MM.1S (cell line): ENCODE measurements around the gene HECW1.

ENCODE experiments used
- DNase-seq: peaks from one replicate; pipeline ENCODE4 v3.0.0-alpha.2; 2015
- H2AFZ ChIP-seq: fragments of 300-600 bp; sonication (generic); 2 replicates; pipeline ENCODE4 v1.6.0; 2016; ENCODE audit warnings: antibody characterized with exemption, low read length
- H3F3A ChIP-seq: fragments of 300-600 bp; sonication (generic); 2 replicates; pipeline ENCODE4 v1.6.1; 2016; ENCODE audit warnings: mild to moderate bottlenecking, antibody characterized with exemption, low read length, moderate library complexity, mixed read lengths; ENCODE audit not compliant: insufficient read depth
- H3K27ac ChIP-seq: fragments of 300-600 bp; sonication (generic); 2 replicates; pipeline ENCODE4 v1.5.1; 2016; ENCODE audit warnings: mild to moderate bottlenecking, low read length
- H3K27me3 ChIP-seq: fragments of 300-600 bp; sonication (generic); replicated peaks from 2 replicates; pipeline ENCODE4 v1.6.0; 2016; ENCODE audit warnings: low read length; ENCODE audit not compliant: insufficient read depth
- H3K36me3 ChIP-seq: fragments of 300-600 bp; sonication (generic); replicated peaks from 2 replicates; pipeline ENCODE4 v1.6.1; 2016; ENCODE audit warnings: mild to moderate bottlenecking, low read length, mixed read lengths; ENCODE audit not compliant: insufficient read depth
- H3K4me1 ChIP-seq: fragments of 300-600 bp; sonication (generic); 2 replicates; pipeline ENCODE4 v1.6.1; 2016; ENCODE audit warnings: low read length, mixed read lengths
- H3K4me2 ChIP-seq: fragments of 300-600 bp; sonication (generic); 2 replicates; pipeline ENCODE4 v1.6.0; 2016; ENCODE audit warnings: low read depth, low read length
- H3K4me3 ChIP-seq: fragments of 300-600 bp; sonication (generic); 2 replicates; pipeline ENCODE4 v1.5.1; 2016; ENCODE audit warnings: low read length, mixed read lengths
- H3K79me2 ChIP-seq: fragments of 300-600 bp; sonication (generic); 2 replicates; pipeline ENCODE4 v1.6.1; 2016; ENCODE audit warnings: mixed run types, low read length, mixed read lengths
- H3K9ac ChIP-seq: fragments of 300-600 bp; sonication (generic); 2 replicates; pipeline ENCODE4 v1.6.1; 2016; ENCODE audit warnings: low read length, mixed read lengths
- H3K9me2 ChIP-seq: fragments of 300-600 bp; sonication (generic); replicated peaks from 2 replicates; pipeline ENCODE4 v1.6.1; 2016; ENCODE audit warnings: mild to moderate bottlenecking, low read length, mixed read lengths; ENCODE audit not compliant: insufficient read depth
- H3K9me3 ChIP-seq: fragments of 300-600 bp; sonication (generic); replicated peaks from 2 replicates; pipeline ENCODE4 v1.6.1; 2016; ENCODE audit warnings: mild to moderate bottlenecking, low read length, mixed read lengths; ENCODE audit not compliant: insufficient read depth
- H4K20me1 ChIP-seq: fragments of 300-600 bp; sonication (generic); 2 replicates; pipeline ENCODE4 v1.6.1; 2016; ENCODE audit warnings: mild to moderate bottlenecking, low read length, moderate library complexity, mixed read lengths; ENCODE audit not compliant: insufficient read depth
- CTCF ChIP-seq: fragments of 300-600 bp; sonication (generic); IDR thresholded peaks from 2 replicates; pipeline ENCODE4 v1.5.1; 2016; ENCODE audit warnings: antibody characterized with exemption, low read length, mixed read lengths
- EZH2 ChIP-seq: fragments of 300-600 bp; sonication (generic); optimal IDR thresholded peaks from 2 replicates; pipeline ENCODE3; 2017; ENCODE audit warnings: low read depth, mild to moderate bottlenecking, antibody characterized with exemption, low read length, mixed read lengths
- EZH2phosphoT487 ChIP-seq: fragments of 300-600 bp; sonication (generic); IDR thresholded peaks from 2 replicates; pipeline ENCODE4 v1.6.1; 2018; ENCODE audit warnings: antibody characterized with exemption, low read length

Gene HECW1

GRCh38 chr7:43328336-43328735, 215.9 kb downstream of the HECW1 start:
- Histone ChIP-seq H2AFZ (no peak overlapping the region), H3K9ac (no peak overlapping the region), H3K27me3 (no peaks in the 10 kb centered on the region), H3K79me2 (no peaks in the 10 kb centered on the region), H3K9me2 (no peaks in the 10 kb centered on the region), H3F3A (no peaks in the 10 kb centered on the region), H3K27ac (no peak overlapping the region), H3K36me3 (no peaks in the 10 kb centered on the region), H3K9me3 (no peaks in the 10 kb centered on the region), H3K4me3 (no peak overlapping the region), H3K4me2 (no peak overlapping the region), H4K20me1 (no peaks in the 10 kb centered on the region), H3K4me1 (no peaks in the 10 kb centered on the region)
- DNase-seq: no peak
- no peak for TF ChIP-seq EZH2phosphoT487
- no peak for TF ChIP-seq CTCF
- TF ChIP-seq EZH2: no peak

- H3K9me2 ChIP-seq: no peaks in the 10 kb centered on the region
- no peaks in the 10 kb centered on the region for H4K20me1 ChIP-seq
- DNase-seq: no peak
- no peak overlapping the region for H3K9ac ChIP-seq
- H3K27ac ChIP-seq: no peak overlapping the region
- H3K79me2 ChIP-seq: no peaks in the 10 kb centered on the region
- H3K36me3 ChIP-seq: no peaks in the 10 kb centered on the region
- H3K4me3 ChIP-seq: no peak overlapping the region
- H2AFZ ChIP-seq: no peak overlapping the region
- no peaks in the 10 kb centered on the region for H3K4me1 ChIP-seq
- TF ChIP-seq CTCF (no peak), EZH2 (no peak), EZH2phosphoT487 (no peak)
- H3K27me3 ChIP-seq: no peaks in the 10 kb centered on the region
- no peaks in the 10 kb centered on the region for H3K9me3 ChIP-seq
- no peak overlapping the region for H3K4me2 ChIP-seq
- H3F3A ChIP-seq: no peaks in the 10 kb centered on the region
Observed at GRCh38 chr7:43328785-43329380, 216.4 kb downstream of the HECW1 start.

- Histone ChIP-seq H3K27me3 (no peaks in the 10 kb centered on the region), H3K4me2 (no peak overlapping the region), H3K4me1 (no peaks in the 10 kb centered on the region), H3K27ac (no peak overlapping the region), H3F3A (no peaks in the 10 kb centered on the region), H2AFZ (no peak overlapping the region), H3K36me3 (no peaks in the 10 kb centered on the region), H3K79me2 (no peaks in the 10 kb centered on the region), H3K9ac (no peak overlapping the region), H4K20me1 (no peaks in the 10 kb centered on the region), H3K4me3 (no peak overlapping the region), H3K9me3 (no peaks in the 10 kb centered on the region), H3K9me2 (no peaks in the 10 kb centered on the region)
- no peak for TF ChIP-seq EZH2
- TF ChIP-seq CTCF: no peak
- TF ChIP-seq EZH2phosphoT487: no peak
- DNase-seq: no peak
Observed at GRCh38 chr7:43332193-43332796, 219.8 kb downstream of the HECW1 start.
